Transverse colon (tissue), 3 donors: ENCODE data around the gene LRIT1.

ENCODE experiments used
- POLR2A ChIP-seq: fragments of 450-650 bp; IDR thresholded peaks from one replicate; pipeline ENCODE4 v1.6.1; 2016; ENCODE audit warnings: antibody characterized with exemption, mild to moderate bottlenecking, moderate library complexity
- TF ChIP-seq, protein P1 (sequence below), 5 experiments: fragments of 200-600 bp in 3 of 5; fragments of 450-650 bp in 2 of 5; sonication (generic) in 3 of 5; IDR thresholded peaks; 1 replicate in 2 of 5; 2 replicates in 3 of 5; pipeline ENCODE4 v1.5.1; 2016 to 2017; ENCODE audit warnings: antibody characterized with exemption in 5 of 5, inconsistent platforms in 3 of 5, mild to moderate bottlenecking in 2 of 5, moderate library complexity in 1 of 5

DNA sequence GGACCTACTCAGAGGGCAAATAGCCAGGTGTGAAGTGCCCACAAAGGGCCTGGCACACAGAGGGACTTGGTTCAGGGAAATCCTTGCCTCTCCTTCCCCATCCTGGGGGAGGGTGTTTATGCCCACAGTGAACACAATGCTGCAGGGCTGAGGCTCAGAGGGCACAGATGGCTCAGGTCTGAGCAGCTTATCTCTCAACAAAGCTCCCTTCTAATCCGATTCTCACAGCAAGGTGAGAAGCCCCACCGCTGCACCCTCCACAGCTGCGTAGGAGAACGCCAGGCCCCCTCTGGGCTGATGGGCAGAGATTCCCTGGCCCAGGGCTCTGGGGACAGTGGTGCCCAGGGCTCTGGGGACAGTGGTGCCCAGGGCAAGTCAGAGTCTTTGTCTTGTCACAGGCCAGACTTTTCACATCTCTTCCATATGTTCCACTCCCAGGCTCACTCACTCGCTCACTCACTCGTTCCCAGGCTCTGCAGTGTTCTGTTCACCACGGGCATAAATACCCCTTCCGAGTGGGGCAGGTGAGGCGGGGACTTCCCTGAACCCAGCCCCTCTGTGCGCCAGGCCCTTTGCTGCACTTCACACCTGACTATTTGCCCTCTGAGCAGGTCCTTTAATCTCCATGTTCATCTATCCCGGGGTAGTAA is 55.7 kb downstream of the LRIT1 start:
- TF ChIP-seq, protein P1, sequence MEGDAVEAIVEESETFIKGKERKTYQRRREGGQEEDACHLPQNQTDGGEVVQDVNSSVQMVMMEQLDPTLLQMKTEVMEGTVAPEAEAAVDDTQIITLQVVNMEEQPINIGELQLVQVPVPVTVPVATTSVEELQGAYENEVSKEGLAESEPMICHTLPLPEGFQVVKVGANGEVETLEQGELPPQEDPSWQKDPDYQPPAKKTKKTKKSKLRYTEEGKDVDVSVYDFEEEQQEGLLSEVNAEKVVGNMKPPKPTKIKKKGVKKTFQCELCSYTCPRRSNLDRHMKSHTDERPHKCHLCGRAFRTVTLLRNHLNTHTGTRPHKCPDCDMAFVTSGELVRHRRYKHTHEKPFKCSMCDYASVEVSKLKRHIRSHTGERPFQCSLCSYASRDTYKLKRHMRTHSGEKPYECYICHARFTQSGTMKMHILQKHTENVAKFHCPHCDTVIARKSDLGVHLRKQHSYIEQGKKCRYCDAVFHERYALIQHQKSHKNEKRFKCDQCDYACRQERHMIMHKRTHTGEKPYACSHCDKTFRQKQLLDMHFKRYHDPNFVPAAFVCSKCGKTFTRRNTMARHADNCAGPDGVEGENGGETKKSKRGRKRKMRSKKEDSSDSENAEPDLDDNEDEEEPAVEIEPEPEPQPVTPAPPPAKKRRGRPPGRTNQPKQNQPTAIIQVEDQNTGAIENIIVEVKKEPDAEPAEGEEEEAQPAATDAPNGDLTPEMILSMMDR (IDR thresholded peaks at IDR 0.05): no peak
- TF ChIP-seq POLR2A: no peak
